NCI-H2107 (cell line): Measurements from ENCODE around the gene PGM3.

Source experiments
- DNase-seq: peaks from one replicate; lab custom pipeline; 2025; lab: John Stamatoyannopoulos, UW

PGM3 gene

GRCh38 chr6:83119742-83120300 is 73.2 kb downstream of the PGM3 start:
- no peak for DNase-seq

GRCh38 chr6:83117802-83118201 is 75.3 kb downstream of the PGM3 start:
- no peak for DNase-seq
